ENCODE results near the gene PRR7. TPM values are rescaled to one million over a fixed set of nuclear protein-coding genes. Genes with fewer than 3 reads are reported as not detected.

The PRR7 gene
- total and polyA plus RNA-seq, 2 of the 4 experiments (the other 2 are of a cell fraction), result 1.1 to 10.1 TPM

- WGBS, 2 experiments (ENCODE audit: extremely low coverage in 2 of 2, insufficient read length in 1 of 2), result 67% methylated on average over 8 of the region's 25 CpGs; no CpG with 5 or more reads in 1 of the 2 experiments
- intact Hi-C loops (cut with micrococcal nuclease), result no loop called here
- peaks cover 36% of the 10 kb centered on the region for H3K9me1 ChIP-seq (ENCODE audit: insufficient read depth, low read length)
- H3K9me3 ChIP-seq (ENCODE audit: control insufficient read depth, insufficient read depth, low read length), result no peaks in the 10 kb centered on the region
- H3K4me2 ChIP-seq (ENCODE audit: low read depth, low read length), result peak overlapping the region; percentile 38
- peak overlapping the region; percentile 74; the same call in 1 of the 2 replicates for H2AK5ac ChIP-seq (ENCODE audit: low read depth, low read length)
- peak overlapping the region; percentile 52; the same call in 1 of the 2 replicates for H3K23ac ChIP-seq (ENCODE audit: low read depth, low read length)
- H3K27me3 ChIP-seq (ENCODE audit: control insufficient read depth, insufficient read depth, low read length), result no peaks in the 10 kb centered on the region
- H3K9ac ChIP-seq (ENCODE audit: low read depth, low read length), result 0 out of 2 replicates have a peak overlapping the region, but pooled peaks have one; percentile 20
- H4K91ac ChIP-seq (ENCODE audit: insufficient read depth, low read depth, low read length), result no peak overlapping the region
- peak overlapping the region; percentile 69 for H3K4ac ChIP-seq (ENCODE audit: low read depth, low read length)
- H3K56ac ChIP-seq (ENCODE audit: extremely low read depth, insufficient read depth, low read length), result no peak overlapping the region
- no peak overlapping the region for H3K4me3 ChIP-seq (ENCODE audit: insufficient read depth, low read depth, low read length)
- H3K4me1 ChIP-seq (ENCODE audit: control insufficient read depth, insufficient read depth, low read length), result peaks cover 37% of the 10 kb centered on the region
- ATAC-seq (ENCODE audit: low read depth), result peak; percentile 15
- no peak overlapping the region for H2BK20ac ChIP-seq (ENCODE audit: low read depth, low read length)
- peaks cover 70% of the 10 kb centered on the region for H4K20me1 ChIP-seq (ENCODE audit: insufficient read depth, low read length)
- peak; percentile 70 for DNase-seq
- CTCF ChIA-PET, result interaction anchor here (0.9 to 1.3 kb wide), 2 partner anchors 64 to 77 kb away, joined by 3 read pairs; no protein-coding TSS in a partner anchor
- H3K27ac ChIP-seq (ENCODE audit: insufficient read depth, low read length), result peak overlapping the region; percentile 6
- POLR2A ChIA-PET (ENCODE audit: unreplicated experiment), result interaction anchor here (0.6 to 1.0 kb wide), 2 partner anchors 12 to 42 kb away, joined by 3 read pairs; partner anchors contain the start of gene GRK6
- no peak overlapping the region for H2BK15ac ChIP-seq (ENCODE audit: low read depth, low read length)
- peak overlapping the region; percentile 41 for H2AFZ ChIP-seq (replicated peaks; ENCODE audit: low read length, poor library complexity)
- in situ Hi-C loops (cut with MboI; ENCODE audit: low sequenced_read_pairs), result no loop called here
- no peak overlapping the region for H3K18ac ChIP-seq (ENCODE audit: low read depth, low read length)
- no peak overlapping the region for H2BK120ac ChIP-seq (ENCODE audit: low read depth, low read length)
- no peak overlapping the region; the same call in 1 of the 2 replicates for H3K14ac ChIP-seq (replicated peaks; ENCODE audit: low read depth, low read length)
- peaks cover 27 to 74% of the 10 kb centered on the region in 2 experiments for H3K79me1 ChIP-seq (ENCODE audit: low read depth in 1 of 2, low read length in 2 of 2)
- H2AK9ac ChIP-seq (replicated peaks; ENCODE audit: low read depth, low read length, poor library complexity), result peak overlapping the region; percentile 92
- H2BK5ac ChIP-seq (ENCODE audit: low read depth, low read length, poor library complexity, severe bottlenecking), result peak overlapping the region; percentile 42
- dilution Hi-C loops (cut with HindIII; ENCODE audit: low sequenced_read_pairs, unreplicated experiment), result no loop called here
- peaks cover 50% of the 10 kb centered on the region for H3K36me3 ChIP-seq (ENCODE audit: control insufficient read depth, insufficient read depth, low read length)
- no peak overlapping the region for H4K8ac ChIP-seq (ENCODE audit: low read depth in 2 of 2, low read length in 2 of 2)
- no peak overlapping the region for H4K5ac ChIP-seq (ENCODE audit: low read depth, low read length)
- no TSS peak for BruUV-seq (replicated peaks)
- TF ChIP-seq MXI1 (IDR thresholded peaks at IDR 0.05; ENCODE audit: borderline replicate concordance, low read depth, low read length) (0 out of 2 replicates have a peak, but pooled peaks have one; percentile 24), CEBPB (IDR thresholded peaks at IDR 0.05; ENCODE audit: low read depth, low read length) (no peak), CHD1 (IDR thresholded peaks at IDR 0.05; ENCODE audit: low read depth, low read length) (no peak), RFX5 (IDR thresholded peaks at IDR 0.05; ENCODE audit: low read depth, low read length) (no peak), NFE2L2 (IDR thresholded peaks at IDR 0.05; ENCODE audit: low read depth, low read length) (no peak), ELK1 (IDR thresholded peaks at IDR 0.05; ENCODE audit: borderline replicate concordance, low read depth, low read length) (no peak), RAD21 (IDR thresholded peaks at IDR 0.05; ENCODE audit: low read length) (no peak), RCOR1 (IDR thresholded peaks at IDR 0.05; ENCODE audit: insufficient replicate concordance, low read length) (no peak), MAZ (IDR thresholded peaks at IDR 0.05; ENCODE audit: borderline replicate concordance, low read depth, low read length) (peak; percentile 47; the same call in 1 of the 2 replicates), FOS (IDR thresholded peaks at IDR 0.05; ENCODE audit: low read depth, low read length) (no peak), MAFK (IDR thresholded peaks at IDR 0.05; ENCODE audit: low read depth, low read length) (no peak), SMC3 (IDR thresholded peaks at IDR 0.05; ENCODE audit: low read depth, low read length) (no peak), POLR2A (IDR thresholded peaks at IDR 0.05; ENCODE audit: low read depth, low read length) (0 out of 2 replicates have a peak, but pooled peaks have one; percentile 11), BHLHE40 (IDR thresholded peaks at IDR 0.05; ENCODE audit: low read depth, low read length) (peak; percentile 59)
- TF ChIP-seq, protein P1, sequence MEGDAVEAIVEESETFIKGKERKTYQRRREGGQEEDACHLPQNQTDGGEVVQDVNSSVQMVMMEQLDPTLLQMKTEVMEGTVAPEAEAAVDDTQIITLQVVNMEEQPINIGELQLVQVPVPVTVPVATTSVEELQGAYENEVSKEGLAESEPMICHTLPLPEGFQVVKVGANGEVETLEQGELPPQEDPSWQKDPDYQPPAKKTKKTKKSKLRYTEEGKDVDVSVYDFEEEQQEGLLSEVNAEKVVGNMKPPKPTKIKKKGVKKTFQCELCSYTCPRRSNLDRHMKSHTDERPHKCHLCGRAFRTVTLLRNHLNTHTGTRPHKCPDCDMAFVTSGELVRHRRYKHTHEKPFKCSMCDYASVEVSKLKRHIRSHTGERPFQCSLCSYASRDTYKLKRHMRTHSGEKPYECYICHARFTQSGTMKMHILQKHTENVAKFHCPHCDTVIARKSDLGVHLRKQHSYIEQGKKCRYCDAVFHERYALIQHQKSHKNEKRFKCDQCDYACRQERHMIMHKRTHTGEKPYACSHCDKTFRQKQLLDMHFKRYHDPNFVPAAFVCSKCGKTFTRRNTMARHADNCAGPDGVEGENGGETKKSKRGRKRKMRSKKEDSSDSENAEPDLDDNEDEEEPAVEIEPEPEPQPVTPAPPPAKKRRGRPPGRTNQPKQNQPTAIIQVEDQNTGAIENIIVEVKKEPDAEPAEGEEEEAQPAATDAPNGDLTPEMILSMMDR (conservative IDR thresholded peaks at IDR 0.05; ENCODE audit: low read depth, low read length), result no peak
Observed at GRCh38 chr5:177468685-177469628, 22.3 kb downstream of the PRR7 start.

Data from IMR-90 (cell line).